B cell (primary cell): ENCODE measurements around the gene C18orf63. TPM values are rescaled to one million over a fixed set of nuclear protein-coding genes. Genes with fewer than 3 reads are reported as not detected.

Source experiments
- ATAC-seq: fragments of 200-7000 bp; cut with Tn5 transposase; one replicate; pipeline ENCODE4 v1.10.0; 2021; ENCODE audit warnings: low read depth, mild to moderate bottlenecking, moderate number of reproducible peaks, moderate library complexity
- CTCF ChIA-PET: fragments of 350-600 bp; sonication (Branson Sonifier 250); formaldehyde crosslinking; loops from one replicate; lab custom pipeline; 2021; ENCODE audit warnings: antibody characterized with exemption, inconsistent platforms; lab: Charles Lee
- POLR2A ChIA-PET: fragments of 350-600 bp; sonication (Branson Sonifier 250); formaldehyde crosslinking; loops from one replicate; lab custom pipeline; 2021; ENCODE audit warnings: antibody characterized with exemption; lab: Charles Lee
- DNase-seq: peaks from one replicate; pipeline ENCODE4 v3.0.0; 2013
- H2AFZ ChIP-seq: 2 replicates; pipeline ENCODE4 v1.6.1; 2012; ENCODE audit warnings: mild to moderate bottlenecking, low read depth, low read length; ENCODE audit not compliant: insufficient read depth, poor library complexity, severe bottlenecking
- H3K27ac ChIP-seq, 2 donors: 1 replicate in 1 of 2; 2 replicates in 1 of 2; pipeline ENCODE4 v1.5.1; 2012 to 2013; ENCODE audit warnings: low read length in 2 of 2, mild to moderate bottlenecking in 2 of 2, moderate library complexity in 1 of 2
- H3K27me3 ChIP-seq, 4 experiments: fragments of 200-600 bp in 1 of 4; sonication (generic) in 1 of 4; replicated peaks in 1 of 4; 1 replicate in 2 of 4; 2 replicates in 2 of 4; pipeline versions ENCODE4 v1.6.1 to v1.7.0; 2013 to 2016; ENCODE audit warnings: low read length in 3 of 4, mild to moderate bottlenecking in 2 of 4, mixed read lengths in 1 of 4, moderate library complexity in 1 of 4; ENCODE audit not compliant: insufficient read depth in 4 of 4, control insufficient read depth in 3 of 4; ENCODE audit errors: control extremely low read depth in 1 of 4
- H3K36me3 ChIP-seq, 2 experiments: replicated peaks in 1 of 2; 1 replicate in 1 of 2; 2 replicates in 1 of 2; pipeline versions ENCODE4 v1.6.1 to v1.7.1; 2013; ENCODE audit warnings: low read length in 1 of 2; ENCODE audit not compliant: insufficient read depth in 2 of 2, control insufficient read depth in 1 of 2; ENCODE audit errors: control extremely low read depth in 1 of 2, extremely low read depth in 1 of 2
- H3K4me1 ChIP-seq, 2 donors: fragments of 200-600 bp in 1 of 2; sonication (generic) in 1 of 2; 1 replicate in 1 of 2; 2 replicates in 1 of 2; pipeline versions ENCODE4 v1.5.1 to v1.6.1; 2013 to 2017; ENCODE audit warnings: low read length in 2 of 2; ENCODE audit not compliant: control insufficient read depth in 2 of 2, insufficient read depth in 2 of 2
- H3K4me2 ChIP-seq: replicated peaks from 2 replicates; pipeline ENCODE3; 2012; ENCODE audit warnings: mild to moderate bottlenecking, low read depth, low read length; ENCODE audit not compliant: poor library complexity, severe bottlenecking
- H3K4me3 ChIP-seq, 5 experiments: fragments of 200-600 bp in 1 of 5; sonication (generic) in 1 of 5; 1 replicate in 3 of 5; 2 replicates in 2 of 5; pipeline versions ENCODE4 v1.5.1 to v1.7.0; 2011 to 2016; ENCODE audit warnings: low read length in 4 of 5, mild to moderate bottlenecking in 4 of 5, low read depth in 2 of 5, control low read depth in 1 of 5, moderate library complexity in 1 of 5; ENCODE audit not compliant: insufficient read depth in 1 of 5; ENCODE audit errors: control extremely low read depth in 1 of 5, extremely low read depth in 1 of 5
- H3K79me2 ChIP-seq: fragments of 200-600 bp; sonication (generic); one replicate; pipeline ENCODE4 v1.6.0; 2016; ENCODE audit warnings: low read length; ENCODE audit not compliant: control insufficient read depth, insufficient read depth
- H3K9ac ChIP-seq: fragments of 200-600 bp; sonication (generic); 2 replicates; pipeline ENCODE4 v1.6.1; 2017; ENCODE audit warnings: mild to moderate bottlenecking, low read length, moderate library complexity
- H3K9me3 ChIP-seq, 3 donors: one replicate each; pipeline versions ENCODE4 v1.6.1 to v1.7.1; 2013; ENCODE audit warnings: low read length in 2 of 3; ENCODE audit not compliant: control insufficient read depth in 2 of 3, insufficient read depth in 1 of 3; ENCODE audit errors: control extremely low read depth in 1 of 3
- H4K20me1 ChIP-seq: 2 replicates; pipeline ENCODE4 v1.6.0; 2012; ENCODE audit warnings: mild to moderate bottlenecking, low read length; ENCODE audit not compliant: insufficient read depth, control insufficient read depth, poor library complexity, severe bottlenecking
- H3K27ac Mint-ChIP-seq: one replicate; pipeline ENCODE4 v1.8.0; 2021; ENCODE audit warnings: mixed read lengths
- H3K27me3 Mint-ChIP-seq: one replicate; pipeline ENCODE4 v1.8.0; 2021; ENCODE audit warnings: mixed read lengths
- H3K4me1 Mint-ChIP-seq: one replicate; pipeline ENCODE4 v1.8.0; 2021; ENCODE audit warnings: mixed read lengths
- H3K4me3 Mint-ChIP-seq: one replicate; pipeline ENCODE4 v1.8.0; 2021; ENCODE audit warnings: mixed read lengths
- H3K9me3 Mint-ChIP-seq: one replicate; pipeline ENCODE4 v1.8.0; 2022; ENCODE audit warnings: mixed read lengths; ENCODE audit not compliant: insufficient read depth
- CTCF ChIP-seq: fragments of 200-600 bp; IDR thresholded peaks from one replicate; pipeline ENCODE4 v1.8.0; 2022; ENCODE audit warnings: antibody characterized with exemption, mild to moderate bottlenecking
- EZH2 ChIP-seq: IDR thresholded peaks from 2 replicates; pipeline ENCODE4 v1.6.1; 2012; ENCODE audit warnings: borderline replicate concordance, low read depth, mild to moderate bottlenecking, moderate library complexity, low read length; ENCODE audit not compliant: insufficient read depth, poor library complexity, severe bottlenecking
- WGBS: methylation state at CpG from one replicate; pipeline ENCODE4 v1.1.5; 2013; ENCODE audit warnings: missing lambda C conversion rate; ENCODE audit not compliant: insufficient coverage; 5-methylcytosine and 5-hydroxymethylcytosine counted together
- intact Hi-C: fragments of 100-400 bp; cut with micrococcal nuclease; formaldehyde crosslinking; loops from one replicate; pipeline ENCODE4 v1.10.0; 2022
- polyA plus RNA-seq: library from polyadenylated mRNA; depleted of rRNA; stranded (reverse); fragments of >200 nt; gene quantifications from 2 replicates; pipeline ENCODE4 v1.2.3, GENCODE V29; 2012
- total RNA-seq, 2 donors: library from RNA; stranded (reverse); fragments of 120-200 nt in 1 of 2; gene quantifications; 1 replicate in 1 of 2; 2 replicates in 1 of 2; pipeline versions ENCODE4 v1.2.3 to v1.2.4, GENCODE V29; 2013 to 2022

The C18orf63 gene
- total and polyA plus RNA-seq, 2 donors (not counting 1 experiment from before 2014, with no cell fraction given): not detected

DNA sequence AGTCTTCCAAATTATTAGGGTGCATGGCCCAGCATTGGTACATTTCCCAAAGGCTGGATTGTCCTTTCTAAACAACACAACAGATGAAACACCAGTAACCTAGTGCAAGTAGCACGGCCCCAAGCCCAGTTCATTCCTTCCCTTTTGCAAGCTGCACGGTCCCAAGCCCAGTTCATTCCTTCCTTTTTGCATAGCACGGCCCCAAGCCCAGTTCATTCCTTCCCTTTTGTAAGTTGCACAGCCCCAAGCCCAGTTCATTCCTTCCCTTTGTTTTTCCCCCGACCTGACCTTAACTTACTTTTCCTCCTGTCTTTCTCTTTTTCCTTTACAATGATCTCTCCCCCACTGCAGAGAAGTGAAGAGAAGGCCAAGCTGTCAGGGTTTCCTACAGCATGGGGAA lies 60.9 kb downstream of the C18orf63 start:
- TF ChIP-seq EZH2: no peak
- no peak for TF ChIP-seq CTCF
- H3K4me1 Mint-ChIP-seq: peaks cover 7% of the 10 kb centered on the region
- no peaks in the 10 kb centered on the region for H3K9me3 ChIP-seq
- H3K27me3 ChIP-seq: peaks cover 0 to 2% (median 0%) of the 10 kb centered on the region in 4 experiments
- no peaks in the 10 kb centered on the region for H3K9me3 Mint-ChIP-seq
- no peak overlapping the region for H3K27ac Mint-ChIP-seq
- H3K4me3 Mint-ChIP-seq: no peak overlapping the region
- no peak overlapping the region for H2AFZ ChIP-seq
- no peak overlapping the region for H3K4me2 ChIP-seq
- H4K20me1 ChIP-seq: no peaks in the 10 kb centered on the region
- 97% methylated on average over 3 of the region's 4 CpGs for WGBS
- POLR2A ChIA-PET: no interaction called here
- no peak overlapping the region for H3K9ac ChIP-seq
- H3K79me2 ChIP-seq: no peaks in the 10 kb centered on the region
- H3K27me3 Mint-ChIP-seq: peaks cover 4% of the 10 kb centered on the region
- no peaks in the 10 kb centered on the region for H3K36me3 ChIP-seq
- H3K4me1 ChIP-seq: no peaks in the 10 kb centered on the region
- DNase-seq: no peak
- ATAC-seq: no peak
- H3K4me3 ChIP-seq: no peak overlapping the region
- CTCF ChIA-PET: interaction anchor here (1.2 kb wide), 1 partner anchor 71 kb away, joined by 3 read pairs; no protein-coding TSS in a partner anchor
- no peak overlapping the region for H3K27ac ChIP-seq
- intact Hi-C loops: no loop called here

GRCh38 chr18:74377776-74378175 lies 62.1 kb downstream of the C18orf63 start:
- H3K4me1 ChIP-seq: no peaks in the 10 kb centered on the region

More at GRCh38 chr18:74377776-74378175, 62.1 kb downstream of the C18orf63 start:
- H3K36me3 ChIP-seq: no peaks in the 10 kb centered on the region
- ATAC-seq (no peak), DNase-seq (no peak)
- Mint-ChIP-seq H3K4me1 (peaks cover 7% of the 10 kb centered on the region), H3K27ac (no peak overlapping the region), H3K4me3 (no peak overlapping the region), H3K9me3 (no peaks in the 10 kb centered on the region), H3K27me3 (peaks cover 4% of the 10 kb centered on the region)
- no peaks in the 10 kb centered on the region for H3K27me3 ChIP-seq
- TF ChIP-seq EZH2 (no peak), CTCF (no peak)
- H3K4me2 ChIP-seq: no peak overlapping the region
- no peaks in the 10 kb centered on the region for H4K20me1 ChIP-seq
- intact Hi-C loops: no loop called here
- CTCF ChIA-PET: no interaction called here
- H3K27ac ChIP-seq: no peak overlapping the region
- peak overlapping the region; percentile 41 for H2AFZ ChIP-seq
- POLR2A ChIA-PET: interaction anchor here (0.6 kb wide), 1 partner anchor 174 kb away, joined by 5 read pairs; no protein-coding TSS in a partner anchor
- no peak overlapping the region for H3K9ac ChIP-seq
- no peak overlapping the region for H3K4me3 ChIP-seq
- H3K79me2 ChIP-seq: no peaks in the 10 kb centered on the region
- no CpG with 5 or more reads among the region's 1 CpG for WGBS
- no peaks in the 10 kb centered on the region for H3K9me3 ChIP-seq
